DOHH2 (cell line): ENCODE results near the gene RPL13A.

ENCODE experiments used
- H3F3A ChIP-seq: fragments of 200-600 bp; sonication (generic), shearing (Covaris generic); 2 replicates; pipeline ENCODE4 v1.6.0; 2016; ENCODE audit warnings: antibody characterized with exemption, mild to moderate bottlenecking; ENCODE audit not compliant: control insufficient read depth, insufficient read depth
- H3K27ac ChIP-seq: fragments of 200-600 bp; sonication (generic); 2 replicates; pipeline ENCODE4 v1.5.1; 2014; ENCODE audit warnings: low read depth, mild to moderate bottlenecking, low read length, moderate library complexity
- H3K27me3 ChIP-seq: fragments of 200-600 bp; sonication (generic); 2 replicates; pipeline ENCODE4 v1.6.1; 2014; ENCODE audit warnings: mild to moderate bottlenecking, low read length, mixed read lengths; ENCODE audit not compliant: control insufficient read depth
- H3K36me3 ChIP-seq: fragments of 200-600 bp; sonication (generic); 2 replicates; pipeline ENCODE4 v1.6.1; 2014; ENCODE audit warnings: mild to moderate bottlenecking, low read length, moderate library complexity, mixed read lengths; ENCODE audit not compliant: control insufficient read depth
- H3K4me1 ChIP-seq: fragments of 200-600 bp; sonication (generic); 2 replicates; pipeline ENCODE4 v1.6.1; 2014; ENCODE audit warnings: mild to moderate bottlenecking, low read length, mixed read lengths; ENCODE audit not compliant: control insufficient read depth
- H3K4me2 ChIP-seq: fragments of 200-600 bp; sonication (generic); 2 replicates; pipeline ENCODE4 v1.6.0; 2014; ENCODE audit warnings: mild to moderate bottlenecking, low read length, moderate library complexity
- H3K4me3 ChIP-seq: fragments of 200-600 bp; sonication (generic); 2 replicates; pipeline ENCODE4 v1.5.1; 2014; ENCODE audit warnings: mild to moderate bottlenecking, low read length, mixed read lengths
- H3K79me2 ChIP-seq: fragments of 200-600 bp; sonication (generic); 2 replicates; pipeline ENCODE4 v1.6.1; 2014; ENCODE audit warnings: mild to moderate bottlenecking, low read length, mixed read lengths; ENCODE audit not compliant: control insufficient read depth
- H3K9me2 ChIP-seq: fragments of 200-600 bp; sonication (generic); replicated peaks from 2 replicates; pipeline ENCODE4 v1.6.1; 2014; ENCODE audit warnings: mild to moderate bottlenecking, low read length, mixed read lengths; ENCODE audit not compliant: control insufficient read depth
- H3K9me3 ChIP-seq: fragments of 200-600 bp; sonication (generic); 2 replicates; pipeline ENCODE4 v1.6.1; 2014; ENCODE audit warnings: antibody characterized with exemption, low read length, mixed read lengths; ENCODE audit not compliant: control insufficient read depth, insufficient read depth
- H4K20me1 ChIP-seq: fragments of 200-600 bp; sonication (generic); 2 replicates; pipeline ENCODE4 v1.6.0; 2014; ENCODE audit warnings: low read depth, mild to moderate bottlenecking, antibody characterized with exemption, low read length, moderate library complexity; ENCODE audit not compliant: control insufficient read depth, insufficient read depth
- CTCF ChIP-seq: fragments of 200-600 bp; sonication (generic); IDR thresholded peaks from one replicate; pipeline ENCODE4 v1.5.1; 2014; ENCODE audit warnings: antibody characterized with exemption, mild to moderate bottlenecking, low read depth, low read length; ENCODE audit not compliant: poor library complexity, severe bottlenecking
- EZH2phosphoT487 ChIP-seq: fragments of 200-600 bp; sonication (generic); IDR thresholded peaks from 2 replicates; pipeline ENCODE4 v1.6.1; 2017; ENCODE audit warnings: borderline replicate concordance, mild to moderate bottlenecking, antibody characterized with exemption, low read length, moderate library complexity, mixed read lengths

Gene RPL13A

GRCh38 chr19:49534632-49535385 lies 47.4 kb downstream of the RPL13A start:
- peaks cover 33% of the 10 kb centered on the region for H3K4me1 ChIP-seq
- TF ChIP-seq EZH2phosphoT487 = no peak
- TF ChIP-seq CTCF = no peak
- peaks cover 16% of the 10 kb centered on the region for H3K27me3 ChIP-seq
- H3K27ac ChIP-seq = no peak overlapping the region
- peaks cover 5% of the 10 kb centered on the region; the same call in 1 of the 2 replicates for H3F3A ChIP-seq
- H3K9me3 ChIP-seq = no peaks in the 10 kb centered on the region
- no peaks in the 10 kb centered on the region for H3K9me2 ChIP-seq
- peak overlapping the region; percentile 98 for H3K4me2 ChIP-seq
- H4K20me1 ChIP-seq = no peaks in the 10 kb centered on the region
- H3K4me3 ChIP-seq = peak overlapping the region; percentile 84
- H3K36me3 ChIP-seq = no peaks in the 10 kb centered on the region
- no peaks in the 10 kb centered on the region for H3K79me2 ChIP-seq

DNA sequence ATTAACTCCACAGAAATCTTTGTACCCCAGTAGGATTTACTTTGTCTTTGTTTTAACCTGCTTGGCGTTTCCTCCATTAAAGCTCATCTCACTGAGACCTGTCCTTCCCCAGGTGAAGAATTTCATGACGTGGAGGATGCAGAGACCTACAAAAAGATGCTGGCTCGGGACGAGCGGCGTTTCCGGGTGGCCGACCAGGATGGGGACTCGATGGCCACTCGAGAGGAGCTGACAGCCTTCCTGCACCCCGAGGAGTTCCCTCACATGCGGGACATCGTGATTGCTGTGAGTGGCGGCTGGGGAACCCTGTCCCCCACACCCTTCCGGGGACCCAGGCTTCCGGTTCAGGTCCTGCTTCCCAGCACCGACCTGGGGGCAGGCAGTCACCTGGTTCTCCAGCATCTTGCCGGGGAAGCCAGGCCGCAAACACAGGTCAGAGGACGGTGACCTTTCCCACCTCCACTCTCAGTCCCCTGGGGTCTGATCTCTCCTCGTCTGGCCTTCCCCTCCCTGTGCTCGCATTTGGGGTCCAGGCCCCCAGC lies 49.6 kb downstream of the RPL13A start:
- Histone ChIP-seq H3K27me3 (peaks cover 16% of the 10 kb centered on the region), H3K27ac (no peak overlapping the region), H3F3A (peaks cover 5% of the 10 kb centered on the region; the same call in 1 of the 2 replicates), H3K4me1 (peaks cover 33% of the 10 kb centered on the region), H4K20me1 (no peaks in the 10 kb centered on the region), H3K9me3 (no peaks in the 10 kb centered on the region), H3K4me3 (no peak overlapping the region), H3K9me2 (no peaks in the 10 kb centered on the region), H3K4me2 (no peak overlapping the region), H3K36me3 (no peaks in the 10 kb centered on the region), H3K79me2 (no peaks in the 10 kb centered on the region)
- TF ChIP-seq CTCF = no peak
- TF ChIP-seq EZH2phosphoT487 = no peak

DNA sequence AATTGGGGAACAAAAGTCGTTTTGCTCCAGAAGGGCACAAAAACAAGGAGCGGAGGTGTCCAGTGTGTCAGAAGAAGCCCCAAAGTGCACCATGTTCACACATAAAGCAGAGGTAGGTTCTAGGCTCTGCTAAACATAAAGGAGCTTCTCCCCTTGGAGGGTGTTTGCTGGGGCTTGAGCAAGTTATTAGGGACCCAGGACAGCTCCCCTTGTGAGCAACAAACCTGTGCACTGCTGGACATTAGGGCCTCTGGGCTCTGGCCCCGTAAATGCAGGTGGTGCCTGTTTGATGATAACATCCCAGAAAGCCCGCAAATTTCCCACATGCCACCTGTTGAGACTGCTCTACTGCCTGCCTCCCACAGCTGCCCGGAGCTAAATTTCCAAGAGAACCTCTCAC lies 51.2 kb downstream of the RPL13A start:
- H3K4me1 ChIP-seq = peaks cover 25% of the 10 kb centered on the region
- peaks cover 11% of the 10 kb centered on the region for H3K27me3 ChIP-seq
- no peaks in the 10 kb centered on the region for H4K20me1 ChIP-seq
- no peak overlapping the region; the same call in 1 of the 2 replicates for H3K4me2 ChIP-seq
- no peak for TF ChIP-seq CTCF
- TF ChIP-seq EZH2phosphoT487 = no peak
- H3F3A ChIP-seq = peaks cover 5% of the 10 kb centered on the region; the same call in 1 of the 2 replicates
- H3K79me2 ChIP-seq = no peaks in the 10 kb centered on the region
- no peak overlapping the region for H3K27ac ChIP-seq
- H3K9me2 ChIP-seq = no peaks in the 10 kb centered on the region
- no peaks in the 10 kb centered on the region for H3K9me3 ChIP-seq
- H3K36me3 ChIP-seq = no peaks in the 10 kb centered on the region
- H3K4me3 ChIP-seq = no peak overlapping the region
